HG03135 (cell line): ENCODE measurements around the gene PPM1H.
"Not testable (repeated sequence)": the region's sequence is repeated elsewhere in the genome, so short reads cannot be mapped to it uniquely, and the experiment has no call there.

Experiments
- ATAC-seq: cut with Tn5 transposase; IDR thresholded peaks from one replicate; pipeline ENCODE4 v1.9.1; 2021; ENCODE audit warnings: mild to moderate bottlenecking, moderate library complexity; ENCODE audit not compliant: unreplicated experiment

The PPM1H gene

DNA sequence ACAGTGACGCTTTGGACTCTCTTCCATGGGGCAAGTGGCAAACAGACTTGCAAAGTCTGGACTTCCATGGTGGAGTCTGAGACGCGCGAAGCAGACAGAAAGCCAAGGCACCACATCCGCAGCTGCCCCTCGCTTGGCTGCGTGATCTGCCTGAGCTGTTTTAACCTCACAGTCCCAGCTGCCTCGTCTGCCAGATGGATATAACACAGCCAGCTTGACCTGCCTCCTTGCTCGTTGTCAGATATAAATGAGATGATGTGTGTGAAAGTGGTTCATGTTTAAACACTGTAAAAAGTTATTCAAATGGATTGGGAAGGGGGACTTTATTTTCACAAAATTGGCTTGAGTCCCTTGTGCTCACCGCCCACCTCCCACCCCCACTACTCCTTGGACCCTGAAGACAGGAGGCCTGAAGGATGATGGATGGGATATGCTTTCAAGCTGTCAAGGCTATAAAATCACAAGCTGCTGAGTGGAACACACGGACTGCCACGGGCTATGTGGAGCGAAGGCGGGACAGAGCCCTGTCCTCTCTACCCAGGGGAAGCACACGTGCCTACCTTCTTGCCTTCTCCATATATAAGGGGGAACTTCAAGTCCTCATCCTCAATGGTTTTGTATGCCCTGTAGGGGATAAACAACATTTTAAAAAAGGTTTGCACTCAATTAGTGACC lies 241.4 kb downstream of the PPM1H start:
- no peak for ATAC-seq

DNA sequence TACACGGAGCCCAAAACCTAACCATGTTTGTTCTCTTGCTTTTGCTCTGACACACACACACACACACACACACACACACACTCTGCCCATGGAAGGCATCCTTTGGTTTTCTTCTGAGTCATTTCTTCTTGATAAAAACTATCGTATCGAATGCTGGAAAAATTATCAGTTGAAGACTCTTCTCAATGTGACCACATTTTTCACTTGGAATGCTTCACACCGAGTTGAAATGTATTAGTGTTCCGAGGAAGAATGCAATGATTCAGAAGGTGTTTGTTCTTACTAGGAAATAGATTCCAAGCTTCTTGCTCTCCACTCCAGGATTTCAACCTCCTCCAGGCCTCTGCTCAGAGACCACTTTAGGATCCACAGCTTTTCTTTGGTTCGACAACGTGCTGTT lies 242.1 kb downstream of the PPM1H start:
- no peak for ATAC-seq

DNA sequence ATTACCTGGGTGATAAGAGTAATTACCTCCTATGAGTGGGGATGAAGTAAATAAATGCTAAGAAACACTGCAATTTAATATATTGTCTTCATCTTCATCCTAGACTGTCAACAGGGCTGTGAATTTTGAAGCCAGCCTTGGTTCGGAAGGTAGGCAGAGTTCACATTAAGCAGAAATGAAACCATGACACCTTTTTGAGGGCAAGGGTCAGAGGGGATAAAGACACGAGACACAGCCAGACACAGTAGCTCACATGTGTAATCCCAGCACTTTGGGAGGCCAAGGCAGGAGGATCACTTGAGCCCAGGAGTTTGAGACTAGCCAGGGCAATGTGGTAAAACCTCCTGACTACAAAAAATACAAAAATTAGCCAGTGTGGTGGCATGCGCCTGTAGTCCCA lies 243.6 kb downstream of the PPM1H start:
- ATAC-seq, result no peak

DNA sequence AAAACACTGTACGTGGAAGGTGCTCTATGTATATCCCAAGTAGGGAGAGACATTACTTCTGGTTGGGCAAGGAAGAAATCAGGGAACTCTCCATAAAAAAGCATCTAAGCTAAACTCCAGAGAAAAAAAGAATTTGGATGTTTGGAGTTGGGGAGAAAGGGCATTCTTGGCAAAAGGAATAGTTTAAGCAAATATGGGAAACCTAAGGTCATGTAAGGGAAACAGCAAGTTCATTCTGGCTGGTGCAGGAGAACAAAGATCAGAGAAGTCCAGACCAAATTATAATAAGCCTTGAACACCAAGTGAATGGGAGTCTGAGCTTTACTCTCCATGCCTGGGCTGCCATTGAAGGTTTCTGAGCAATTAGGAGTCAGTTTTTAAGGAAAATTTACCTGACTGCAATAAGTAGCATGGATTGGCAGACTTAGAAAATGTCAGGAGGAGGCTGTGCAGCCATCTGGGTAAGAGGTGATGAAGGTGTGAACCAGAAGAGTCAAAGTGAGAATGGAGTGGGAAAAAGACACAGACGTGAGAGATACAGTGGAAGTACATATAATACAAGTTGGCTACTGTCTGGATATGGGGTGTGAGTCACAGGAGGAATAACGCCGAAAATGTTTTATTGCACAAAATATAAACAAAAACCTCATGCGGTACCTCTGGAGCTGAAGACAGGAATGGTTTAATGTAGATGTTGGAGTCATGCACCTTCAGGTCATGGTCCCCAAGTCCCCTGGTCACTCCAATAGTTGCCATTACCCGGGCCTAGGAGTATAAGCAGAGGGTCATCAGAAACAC lies 245.7 kb downstream of the PPM1H start:
- ATAC-seq, result no peak

DNA sequence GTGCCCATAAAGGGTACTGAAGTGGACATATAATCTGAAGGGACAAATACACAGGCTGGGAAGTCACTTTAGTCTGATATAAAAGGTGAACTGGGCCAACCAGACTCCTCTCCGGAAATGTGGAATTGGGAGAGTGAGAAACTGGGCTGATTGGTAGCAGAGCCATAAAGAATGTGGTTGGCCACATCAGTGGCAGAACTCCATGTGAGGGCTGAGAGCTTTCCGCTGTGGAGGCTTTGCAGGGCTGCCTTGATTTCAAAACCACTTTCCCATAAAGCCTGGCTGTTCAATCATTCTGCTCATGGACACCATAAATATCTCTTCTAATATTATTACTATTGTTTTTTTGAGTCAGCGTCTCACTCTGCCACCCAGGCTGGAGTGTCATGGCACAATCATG lies 248.0 kb downstream of the PPM1H start:
- no peak for ATAC-seq

DNA sequence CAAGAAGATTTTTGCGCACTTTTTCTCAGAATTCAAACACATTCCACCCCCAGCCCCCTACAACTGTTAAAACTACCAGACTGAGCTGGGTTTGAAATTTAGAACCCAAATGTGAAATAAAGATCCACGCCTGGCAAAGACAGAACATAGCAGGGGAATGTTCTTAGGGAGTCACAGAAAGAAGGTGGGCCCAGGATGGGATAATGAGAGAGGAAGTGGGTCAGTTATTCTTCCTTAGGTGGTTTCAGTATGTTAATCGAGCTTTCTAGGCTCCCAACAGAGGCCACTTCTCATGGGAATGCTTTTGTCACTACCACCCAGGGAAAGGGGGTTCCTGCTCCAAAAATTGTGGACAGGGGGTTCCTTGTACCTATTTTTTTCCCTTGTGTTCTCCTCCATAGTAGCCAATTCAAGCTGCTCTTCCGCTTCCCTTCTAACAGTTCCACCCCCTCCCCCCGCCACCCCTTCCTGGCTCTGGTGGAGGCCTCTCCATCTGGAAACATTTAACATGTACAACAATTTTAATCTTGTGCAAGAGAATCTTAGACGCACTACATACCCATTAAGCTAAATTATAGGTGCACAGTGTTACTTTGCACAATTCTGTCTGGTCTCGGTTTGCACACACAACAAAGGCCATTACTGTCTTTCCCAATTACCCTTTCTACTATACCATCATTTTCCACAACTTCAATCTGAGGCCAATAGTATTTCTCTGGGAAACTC lies 250.2 kb downstream of the PPM1H start:
- ATAC-seq, result no peak

DNA sequence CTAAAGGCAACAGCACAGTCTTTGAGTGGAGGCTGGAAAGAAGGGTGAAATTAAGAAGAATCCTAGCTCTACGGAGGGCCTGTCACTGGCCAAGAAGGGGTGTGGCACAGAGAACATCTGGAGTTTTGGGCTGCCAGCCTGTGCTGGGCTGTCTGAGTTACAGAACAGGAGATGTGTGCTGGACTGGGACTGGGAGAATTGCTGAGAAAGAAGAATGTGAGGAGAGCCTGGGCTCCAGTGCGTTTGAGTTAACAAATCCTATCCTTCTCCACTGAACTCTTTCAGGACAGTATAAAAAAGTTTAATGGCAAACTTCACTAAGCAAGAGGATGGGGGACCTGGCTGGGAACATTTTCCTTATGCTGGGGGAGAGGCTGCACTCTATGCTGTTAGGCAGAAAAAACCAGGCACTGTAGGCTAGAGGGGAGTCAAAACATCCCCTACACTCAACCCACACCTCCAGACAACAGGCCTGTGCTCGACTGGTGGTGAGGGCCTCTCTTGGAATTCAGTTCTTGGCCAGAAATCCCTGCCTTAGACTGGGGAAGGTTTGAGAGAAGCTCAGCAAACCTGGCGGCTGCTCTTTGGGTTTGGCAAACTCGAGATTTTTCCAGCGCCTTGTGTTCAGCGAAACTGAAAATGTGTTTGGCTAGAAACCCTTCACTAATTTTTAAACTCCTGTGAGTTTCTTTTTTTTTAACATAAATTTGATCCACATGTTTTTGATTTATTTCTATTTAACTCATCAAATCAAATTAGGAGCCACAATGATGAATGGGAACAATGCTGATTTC lies 251.0 kb downstream of the PPM1H start:
- no peak for ATAC-seq

DNA sequence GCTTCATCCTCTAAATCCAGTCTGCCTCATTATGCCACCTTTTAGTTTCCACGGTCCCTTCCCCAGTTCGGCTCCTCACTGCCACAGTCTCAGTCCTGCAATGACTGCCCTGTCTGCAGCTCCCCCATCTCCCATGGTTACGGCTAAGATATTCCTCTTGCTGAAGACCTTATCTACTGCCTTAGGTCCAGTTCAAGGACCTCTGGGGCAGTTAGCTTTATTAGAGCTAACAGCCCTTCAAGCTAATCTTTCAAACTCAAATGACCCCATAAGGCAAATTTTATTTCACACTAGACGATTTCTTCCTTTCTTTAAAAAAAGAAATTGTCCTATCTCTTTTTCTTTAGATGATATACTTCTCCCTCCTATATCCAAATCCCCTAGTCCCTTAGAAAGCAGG lies 253.6 kb downstream of the PPM1H start:
- no peak for ATAC-seq

DNA sequence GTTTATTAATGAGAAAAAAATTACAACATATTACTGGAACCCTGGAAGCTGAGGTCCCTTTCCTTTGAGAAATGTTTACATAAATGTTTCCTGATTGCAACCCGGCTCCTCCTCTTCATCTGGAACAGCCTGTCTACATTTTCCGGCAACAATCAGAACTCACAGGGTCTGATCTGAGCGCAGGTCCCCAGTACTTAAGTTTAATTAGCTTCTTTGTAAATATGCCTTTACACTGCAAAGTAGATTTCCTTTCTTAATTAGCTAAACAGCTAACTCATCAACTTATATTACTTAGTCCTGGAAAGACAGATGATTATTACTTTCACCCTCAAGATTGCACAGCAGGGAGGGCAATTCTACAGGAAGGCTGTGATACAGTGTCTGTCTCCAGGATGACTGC lies 255.3 kb downstream of the PPM1H start:
- ATAC-seq, result no peak

DNA sequence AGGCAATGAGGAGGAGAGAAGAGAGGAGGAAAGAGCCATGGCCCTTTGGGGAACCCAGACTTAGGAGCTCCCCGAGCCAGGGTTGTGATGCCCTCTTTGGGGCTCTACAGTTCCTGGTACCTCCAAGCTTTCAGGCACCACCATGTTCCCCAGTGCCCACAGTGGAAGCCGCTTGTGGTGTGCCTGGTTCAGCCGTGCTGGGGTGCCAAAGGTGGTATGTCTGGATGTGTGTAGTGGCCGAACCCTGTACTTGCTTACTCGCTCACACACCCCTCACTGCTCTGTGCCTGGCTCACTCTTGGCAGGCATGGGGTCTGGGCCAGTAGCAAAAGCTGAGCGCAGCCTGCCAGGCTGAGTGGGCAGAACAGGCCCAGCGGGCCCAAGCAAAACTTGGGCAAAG lies 257.6 kb downstream of the PPM1H start:
- no peak for ATAC-seq

DNA sequence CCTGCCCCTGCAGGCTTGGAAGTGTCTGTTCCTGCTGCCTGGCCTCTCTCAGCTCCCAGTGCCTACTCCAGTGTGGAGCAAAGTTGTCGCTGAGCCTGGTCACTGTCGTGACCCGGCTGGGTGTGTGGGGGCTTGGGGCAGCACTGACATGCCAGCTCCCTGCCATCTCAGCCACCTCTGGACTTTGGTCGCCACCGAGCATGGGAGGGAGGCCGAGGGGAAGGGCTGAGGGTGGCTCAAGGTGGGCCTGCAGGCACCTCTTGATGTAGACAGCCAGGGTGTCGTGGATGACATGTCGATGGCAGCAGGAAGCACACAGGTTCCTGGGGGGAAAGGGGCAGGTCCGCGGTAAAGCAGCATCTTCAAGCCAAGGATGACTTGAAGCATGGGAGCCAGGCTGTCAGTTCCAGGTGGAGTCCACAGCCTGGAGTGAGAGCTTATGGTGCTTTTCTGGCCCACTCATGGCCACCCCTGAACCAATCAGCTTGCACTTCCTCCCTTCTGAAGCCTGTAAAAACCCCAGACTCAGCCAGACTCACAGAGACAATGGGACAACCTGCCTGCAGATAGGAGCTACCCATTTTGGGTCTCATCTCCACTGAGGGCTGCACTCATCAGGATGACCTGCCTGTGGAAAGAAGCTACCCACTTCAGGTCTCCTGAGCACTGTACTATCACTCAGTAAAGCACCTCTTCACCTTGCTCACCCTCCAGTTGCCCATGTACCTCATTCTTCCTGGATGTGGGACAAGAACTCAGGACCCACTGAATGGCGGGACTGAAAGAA lies 258.2 kb downstream of the PPM1H start:
- ATAC-seq, result no peak

DNA sequence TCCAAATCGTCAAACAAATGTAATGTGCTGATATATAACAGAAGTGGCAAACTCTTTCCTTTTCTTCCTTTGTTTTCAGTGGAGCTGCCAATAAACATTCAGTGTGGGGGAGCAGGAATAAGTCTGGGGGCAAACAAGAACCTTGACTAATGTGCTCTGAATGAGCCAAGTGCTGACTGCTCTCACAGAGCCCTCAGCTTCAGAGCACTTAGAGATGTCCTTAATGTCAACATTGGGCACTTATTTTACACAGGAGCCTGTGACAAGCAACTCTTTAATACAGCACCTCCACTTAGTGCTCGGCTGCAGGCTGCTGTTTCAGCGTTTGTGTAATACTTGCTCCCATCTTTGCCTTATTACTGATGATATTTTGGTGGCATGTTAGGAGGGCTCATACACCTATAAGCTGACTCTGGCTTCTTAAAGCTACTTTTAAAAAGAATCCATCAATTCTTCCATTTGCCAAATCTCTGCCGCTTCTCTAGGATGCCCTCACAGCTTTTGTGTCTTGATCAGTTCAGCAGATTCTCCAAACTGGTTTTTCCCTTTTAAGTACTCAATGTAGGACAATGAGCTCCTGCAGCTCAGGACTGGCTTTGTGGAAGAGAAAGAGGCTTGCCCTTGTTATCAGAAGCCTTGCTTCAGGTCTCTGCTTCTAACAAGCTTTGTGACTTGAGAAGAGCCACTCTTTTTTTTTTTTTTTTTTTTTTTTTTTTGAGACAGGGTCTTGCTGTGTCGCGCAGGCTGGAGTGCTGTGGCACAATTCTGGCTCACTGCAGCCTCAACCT lies 261.7 kb downstream of the PPM1H start:
- no peak for ATAC-seq

DNA sequence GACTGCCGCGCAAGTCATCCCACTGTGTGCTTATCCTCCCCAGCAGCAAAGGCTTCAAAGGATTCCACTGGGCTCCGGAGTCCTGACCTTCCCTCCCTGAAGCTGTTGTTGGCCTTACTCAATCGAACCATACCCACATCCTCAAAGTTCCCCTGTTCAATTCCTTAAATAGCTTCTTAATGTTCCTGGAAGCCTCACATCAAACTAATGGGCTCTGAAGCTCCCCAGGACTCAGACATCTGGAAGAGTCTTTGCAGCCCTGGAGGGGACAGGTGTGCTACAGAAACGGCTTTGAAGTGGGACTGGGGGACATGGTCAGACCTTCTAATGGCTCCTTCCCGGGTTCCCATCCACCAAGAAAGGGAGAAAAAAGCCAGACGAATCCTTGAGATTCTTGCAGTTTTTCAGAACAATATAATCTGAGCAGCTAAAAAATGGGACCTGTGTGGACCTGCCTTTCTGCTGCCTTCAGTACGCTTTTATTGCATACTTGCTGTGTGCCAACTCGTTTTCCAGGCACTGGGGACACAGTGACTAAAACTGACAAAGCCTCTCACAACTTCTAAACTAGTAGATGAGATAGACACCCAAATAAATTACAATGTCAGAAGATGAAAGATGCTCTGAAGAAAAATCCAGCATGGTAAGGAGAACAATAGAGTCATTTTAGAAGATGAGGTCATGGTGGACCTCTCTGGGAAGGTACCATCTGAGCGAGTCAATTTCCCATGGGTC lies 263.8 kb downstream of the PPM1H start:
- no peak for ATAC-seq

DNA sequence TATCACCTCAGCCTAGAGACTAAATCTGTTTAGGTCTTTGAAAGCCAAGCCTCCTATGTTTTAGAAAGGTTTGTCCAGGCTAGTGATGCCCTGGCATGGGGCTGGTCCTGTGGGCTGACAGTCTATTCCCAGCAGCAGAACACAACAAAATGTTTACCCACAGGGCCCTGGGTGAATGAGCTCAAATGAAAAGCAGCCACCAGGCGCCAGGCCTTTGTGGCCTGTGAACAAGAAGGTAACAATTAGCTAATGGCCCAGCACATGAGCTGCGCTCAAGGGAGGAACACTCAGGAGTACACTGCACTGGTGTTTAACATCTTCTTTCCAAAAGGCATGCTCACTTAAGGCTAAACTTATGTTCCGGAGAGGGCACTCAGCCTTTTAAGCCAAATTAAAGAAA lies 266.2 kb downstream of the PPM1H start:
- ATAC-seq, result no peak

DNA sequence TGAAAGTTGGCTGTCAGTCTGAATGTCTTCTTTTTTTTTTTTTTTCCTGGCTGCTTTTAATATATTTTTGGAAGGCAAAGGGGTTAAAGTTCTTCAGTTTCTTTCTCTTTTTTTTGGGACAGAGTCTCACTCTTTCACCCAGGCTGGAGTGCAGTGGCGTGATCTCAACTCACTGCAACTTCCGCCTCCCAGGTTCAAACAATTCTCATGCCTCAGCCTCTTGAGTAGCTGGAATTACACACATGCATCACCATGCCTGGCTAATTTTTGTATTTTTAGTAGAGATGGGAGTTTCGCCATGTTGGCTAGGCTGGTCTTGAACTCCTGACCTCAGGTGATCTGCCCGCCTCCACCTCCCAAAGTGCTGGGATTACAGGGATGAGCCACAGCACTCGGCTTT lies 270.0 kb downstream of the PPM1H start:
- ATAC-seq, result not testable (repeated sequence)

DNA sequence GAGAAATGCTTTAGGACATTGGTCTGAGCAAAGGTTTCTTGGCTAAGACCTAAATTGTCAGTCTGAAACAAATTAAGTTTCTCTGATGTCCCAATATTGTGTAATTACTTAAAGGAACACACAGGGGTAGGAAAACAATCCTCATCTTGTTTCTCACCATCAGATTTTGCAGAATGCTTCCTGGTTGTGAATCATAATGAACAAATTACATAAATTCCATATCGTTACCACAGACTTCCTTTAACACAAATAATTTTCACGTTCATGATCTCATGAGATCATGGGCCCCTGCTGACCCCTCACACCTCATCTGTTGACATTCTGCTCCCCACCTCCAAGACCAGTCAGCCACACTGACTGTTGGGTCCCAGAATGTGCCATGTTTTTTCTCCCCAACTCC lies 274.2 kb downstream of the PPM1H start:
- no peak for ATAC-seq

DNA sequence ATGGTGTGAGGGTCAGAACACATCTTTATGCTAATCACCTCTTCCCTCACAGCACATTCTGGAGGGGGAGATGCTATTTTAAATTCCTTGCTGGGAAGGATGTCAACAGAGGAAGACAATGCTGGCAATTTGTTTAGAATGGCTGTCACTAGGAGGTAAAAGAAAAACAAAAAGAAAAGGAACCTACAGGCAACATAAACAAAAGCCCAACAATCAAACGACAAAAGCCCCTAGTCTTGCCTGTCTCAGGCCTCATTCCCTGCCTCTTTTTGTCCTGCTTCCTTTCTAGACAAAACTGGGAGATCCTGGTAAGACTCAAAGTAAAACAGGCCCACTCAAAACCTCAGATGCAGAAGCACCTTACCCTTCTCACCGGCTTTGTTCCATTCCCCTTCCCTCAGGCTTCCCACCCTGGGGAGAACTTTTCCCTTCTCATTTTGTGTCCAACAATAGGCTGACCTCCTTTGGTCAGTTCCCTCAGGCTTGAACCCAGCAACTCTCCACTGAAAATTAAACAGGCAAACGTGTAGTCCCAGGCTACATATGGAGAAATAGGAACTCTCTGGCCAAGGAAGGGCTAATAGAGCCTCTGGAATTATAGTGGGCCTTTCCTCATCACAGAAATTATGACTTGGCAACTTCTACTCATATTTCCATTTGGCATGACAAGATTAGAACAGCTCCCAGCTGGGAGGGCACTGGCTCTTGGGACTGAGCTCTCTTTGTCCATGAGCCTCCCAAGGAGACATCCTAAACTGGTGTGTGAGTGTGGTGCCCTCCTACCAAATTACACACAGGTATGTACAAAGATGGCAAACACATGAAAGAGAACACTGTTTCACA lies 275.3 kb downstream of the PPM1H start:
- no peak for ATAC-seq

DNA sequence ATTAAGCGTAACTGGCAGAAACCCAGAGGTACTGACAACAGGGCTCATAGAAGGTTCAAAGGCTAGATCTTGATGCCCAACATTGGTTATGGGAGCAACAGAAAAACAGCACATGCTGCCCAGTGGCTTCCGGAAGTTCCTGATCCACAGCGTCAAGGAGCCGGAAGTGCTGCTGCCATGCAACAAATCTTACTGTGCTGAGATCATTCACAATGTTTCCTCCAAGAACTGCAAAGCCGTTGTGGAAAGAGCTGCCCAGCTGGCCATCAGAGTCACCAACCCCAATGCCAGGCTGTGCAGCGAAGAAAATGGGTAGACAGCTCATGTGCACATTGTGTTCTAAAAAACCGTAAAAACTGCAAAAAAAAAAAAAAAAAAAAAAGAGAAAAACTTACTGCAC lies 276.0 kb downstream of the PPM1H start:
- no peak for ATAC-seq
